Large intestine (tissue), 12 donors: ENCODE measurements around the gene ZFP64. TPM values are rescaled to one million over a fixed set of nuclear protein-coding genes. Genes with fewer than 3 reads are reported as not detected.
"Not testable (repeated sequence)": the region's sequence is repeated elsewhere in the genome, so short reads cannot be mapped to it uniquely, and the experiment has no call there.

Experiments
- DNase-seq, 2 donors: peaks; one replicate each; pipeline versions ENCODE4 v3.0.0 to v3.0.0-alpha.2; 2013
- H3K27ac ChIP-seq: one replicate; pipeline ENCODE4 v1.5.1; 2013; ENCODE audit warnings: low read length
- H3K27me3 ChIP-seq: 2 replicates; pipeline ENCODE4 v1.6.1; 2013; ENCODE audit warnings: low read length; ENCODE audit not compliant: control insufficient read depth, insufficient read depth
- H3K36me3 ChIP-seq: 2 replicates; pipeline ENCODE4 v1.6.1; 2013; ENCODE audit warnings: low read length; ENCODE audit not compliant: control insufficient read depth, insufficient read depth
- H3K4me1 ChIP-seq: one replicate; pipeline ENCODE4 v1.6.1; 2013; ENCODE audit warnings: low read length; ENCODE audit not compliant: control insufficient read depth, insufficient read depth
- H3K4me3 ChIP-seq: one replicate; pipeline ENCODE4 v1.5.1; 2013; ENCODE audit warnings: low read length
- H3K9me3 ChIP-seq: one replicate; pipeline ENCODE4 v1.6.1; 2013; ENCODE audit warnings: mild to moderate bottlenecking, low read depth, low read length, moderate library complexity; ENCODE audit not compliant: control insufficient read depth
- WGBS: methylation state at CpG from one replicate; pipeline ENCODE4 v1.1.5; 2013; ENCODE audit warnings: low lambda C conversion rate; ENCODE audit not compliant: insufficient coverage; 5-methylcytosine and 5-hydroxymethylcytosine counted together
- long read RNA-seq, 11 donors: transcript quantifications; one replicate each; lab custom pipeline, GENCODE V29; 2026
- polyA plus RNA-seq: library from polyadenylated mRNA; unstranded; fragments of 120-200 nt; gene quantifications from one replicate; pipeline ENCODE4 v1.2.1, GENCODE V29; 2013

ZFP64 gene
- 11.0 TPM for polyA plus RNA-seq
- long read RNA-seq, donor 1, partial matches to known transcripts: 0 of 1 reads
- long read RNA-seq, donor 1, other reads (novel, unspliced or antisense): 0 of 1 reads
- long read RNA-seq, donor 2, partial matches to known transcripts: 0 of 2 reads
- long read RNA-seq, donor 2, other reads (novel, unspliced or antisense): 0 of 2 reads
- long read RNA-seq, donor 3, partial matches to known transcripts: 5 of 6 reads
- long read RNA-seq, donor 3, other reads (novel, unspliced or antisense): 0 of 6 reads
- long read RNA-seq, donor 4: 0 reads
- long read RNA-seq, donor 5, partial matches to known transcripts: 0 of 2 reads
- long read RNA-seq, donor 5, other reads (novel, unspliced or antisense): 0 of 2 reads
- long read RNA-seq, donor 6, transcript ZFP64-201 (6 exons, 3,264 nt): major isoform, 5 of 6 reads
- long read RNA-seq, donor 6, partial matches to known transcripts: 0 of 6 reads
- long read RNA-seq, donor 6, other reads (novel, unspliced or antisense): 0 of 6 reads
- long read RNA-seq, donor 7, partial matches to known transcripts: 0 of 2 reads
- long read RNA-seq, donor 7, other reads (novel, unspliced or antisense): 0 of 2 reads
- long read RNA-seq, donor 8, transcript ZFP64-201 (6 exons, 3,264 nt): major isoform, 6 of 7 reads
- long read RNA-seq, donor 8, partial matches to known transcripts: 0 of 7 reads
- long read RNA-seq, donor 8, other reads (novel, unspliced or antisense): 0 of 7 reads
- long read RNA-seq, donor 9, partial matches to known transcripts: 0 of 4 reads
- long read RNA-seq, donor 9, other reads (novel, unspliced or antisense): 0 of 4 reads
- long read RNA-seq, donor 10, partial matches to known transcripts: 0 of 3 reads
- long read RNA-seq, donor 10, other reads (novel, unspliced or antisense): 0 of 3 reads
- long read RNA-seq, donor 11, partial matches to known transcripts: 0 of 1 reads
- long read RNA-seq, donor 11, other reads (novel, unspliced or antisense): 0 of 1 reads

- peaks cover 5% of the 10 kb centered on the region for H3K36me3 ChIP-seq
- peak within 1 kb of the TSS; percentile 96 for H3K4me3 ChIP-seq
- H3K9me3 ChIP-seq: no peaks in the 10 kb centered on the region
- WGBS: no CpG with 5 or more reads among the region's 70 CpGs
- H3K27me3 ChIP-seq: no peaks in the 10 kb centered on the region
- peak; percentile 74 to 95 for DNase-seq
- peak within 1 kb of the TSS; percentile 93 for H3K27ac ChIP-seq
- peaks cover 4% of the 10 kb centered on the region for H3K4me1 ChIP-seq
Observed at GRCh38 chr20:52191132-52191915, at the start of gene ZFP64. TSS of gene ZFP64 (minus strand) at chr20:52191779. CDS start at chr20:52191636, 143 bp downstream.

GRCh38 chr20:52240802-52241201, 49.2 kb upstream of the ZFP64 start:
- DNase-seq: no peak
- H3K27me3 ChIP-seq: no peaks in the 10 kb centered on the region
- H3K36me3 ChIP-seq: no peaks in the 10 kb centered on the region
- no peak overlapping the region for H3K4me3 ChIP-seq
- WGBS: no CpG with 5 or more reads among the region's 1 CpG
- H3K4me1 ChIP-seq: no peaks in the 10 kb centered on the region
- no peaks in the 10 kb centered on the region for H3K9me3 ChIP-seq
- no peak overlapping the region for H3K27ac ChIP-seq

GRCh38 chr20:52239102-52239501, 47.5 kb upstream of the ZFP64 start:
- DNase-seq: no peak
- Histone ChIP-seq H3K36me3 (no peaks in the 10 kb centered on the region), H3K4me1 (no peaks in the 10 kb centered on the region), H3K27me3 (no peaks in the 10 kb centered on the region), H3K27ac (no peak overlapping the region), H3K9me3 (no peaks in the 10 kb centered on the region), H3K4me3 (no peak overlapping the region)
- 0% methylated on average over 1 of the region's 2 CpGs for WGBS

GRCh38 chr20:52236292-52236691, 44.7 kb upstream of the ZFP64 start:
- Histone ChIP-seq H3K9me3 (no peaks in the 10 kb centered on the region), H3K27ac (no peak overlapping the region), H3K36me3 (no peaks in the 10 kb centered on the region), H3K4me1 (no peaks in the 10 kb centered on the region), H3K4me3 (no peak overlapping the region), H3K27me3 (no peaks in the 10 kb centered on the region)
- 92% methylated on average over 4 of the region's 7 CpGs for WGBS
- DNase-seq: no peak

GRCh38 chr20:52235129-52235528, 43.5 kb upstream of the ZFP64 start:
- Histone ChIP-seq H3K27me3 (no peaks in the 10 kb centered on the region), H3K4me3 (no peak overlapping the region), H3K27ac (no peak overlapping the region), H3K36me3 (no peaks in the 10 kb centered on the region), H3K4me1 (peaks cover 11% of the 10 kb centered on the region), H3K9me3 (no peaks in the 10 kb centered on the region)
- no peak for DNase-seq
- WGBS: no CpG with 5 or more reads among the region's 4 CpGs

- Histone ChIP-seq H3K36me3 (no peaks in the 10 kb centered on the region), H3K4me1 (peaks cover 12% of the 10 kb centered on the region), H3K9me3 (no peaks in the 10 kb centered on the region), H3K4me3 (no peak overlapping the region), H3K27me3 (no peaks in the 10 kb centered on the region), H3K27ac (no peak overlapping the region)
- no CpG with 5 or more reads among the region's 1 CpG for WGBS
- no peak for DNase-seq
Observed at GRCh38 chr20:52234302-52235045, 42.9 kb upstream of the ZFP64 start.

GRCh38 chr20:52231230-52231746, 39.7 kb upstream of the ZFP64 start:
- H3K4me3 ChIP-seq: no peak overlapping the region
- no peaks in the 10 kb centered on the region for H3K9me3 ChIP-seq
- DNase-seq: peak; percentile 68 to 90
- H3K27ac ChIP-seq: peak overlapping the region; percentile 60
- no peaks in the 10 kb centered on the region for H3K36me3 ChIP-seq
- no peaks in the 10 kb centered on the region for H3K27me3 ChIP-seq
- peaks cover 12% of the 10 kb centered on the region for H3K4me1 ChIP-seq

- Histone ChIP-seq H3K27me3 (no peaks in the 10 kb centered on the region), H3K36me3 (no peaks in the 10 kb centered on the region), H3K9me3 (no peaks in the 10 kb centered on the region), H3K4me3 (no peak overlapping the region), H3K4me1 (peaks cover 12% of the 10 kb centered on the region), H3K27ac (peak overlapping the region; percentile 60)
- peak in 1 of 2 donors; percentile 33 for DNase-seq
- WGBS: no CpG with 5 or more reads among the region's 3 CpGs
Observed at GRCh38 chr20:52230409-52230808, 38.8 kb upstream of the ZFP64 start.

- H3K36me3 ChIP-seq, H3K27ac ChIP-seq, H3K4me3 ChIP-seq, H3K9me3 ChIP-seq, H3K27me3 ChIP-seq, DNase-seq: not testable (repeated sequence)
- no CpG with 5 or more reads among the region's 1 CpG for WGBS
- H3K4me1 ChIP-seq: peaks cover 12% of the 10 kb centered on the region
Observed at GRCh38 chr20:52229346-52229745, 37.8 kb upstream of the ZFP64 start.
